ENCODE data around the gene PROSER1. TPM values are rescaled to one million over a fixed set of nuclear protein-coding genes. Genes with fewer than 3 reads are reported as not detected.
"Not testable (repeated sequence)": the region's sequence is repeated elsewhere in the genome, so short reads cannot be mapped to it uniquely, and the experiment has no call there.

The PROSER1 gene
- total and polyA plus RNA-seq, 2 of the 4 experiments (the other 2 are of a cell fraction), result 2.0 to 13.4 TPM

DNA sequence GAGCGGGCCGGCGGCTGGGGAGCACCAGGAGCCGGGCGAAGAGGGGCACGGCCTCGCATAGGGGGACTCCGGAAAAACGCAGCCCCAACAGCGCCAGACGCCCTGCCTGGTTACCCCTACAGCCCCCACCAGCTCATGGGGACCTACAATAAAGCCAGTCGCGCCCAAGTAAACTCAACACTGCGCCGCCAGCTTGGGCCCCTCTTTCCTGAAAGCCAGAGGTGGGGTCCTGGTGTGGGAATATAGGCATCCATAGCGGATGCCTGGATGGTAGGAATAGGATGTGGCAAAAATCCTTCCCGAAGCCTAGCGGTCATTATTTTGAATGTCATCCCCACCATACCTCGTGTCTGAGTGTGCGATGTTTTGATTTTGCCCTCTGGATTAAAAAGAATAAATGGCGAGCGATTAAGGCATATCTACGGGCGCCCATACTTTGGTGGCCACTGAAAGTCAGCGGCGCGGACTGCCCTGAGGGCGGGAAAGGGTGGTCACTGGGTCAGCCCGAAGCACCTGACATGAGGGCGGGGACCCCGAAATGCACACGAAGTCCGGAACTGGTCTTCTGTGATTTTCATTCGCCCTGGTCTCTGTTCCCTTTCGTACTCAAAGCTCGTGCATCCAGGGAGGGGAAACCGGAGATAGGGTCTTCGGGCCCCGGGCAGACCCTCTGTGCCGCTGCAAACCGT, at the start of gene PROSER1, which contains the start of gene NHLRC3 (continued):
- TF ChIP-seq, protein P1, sequence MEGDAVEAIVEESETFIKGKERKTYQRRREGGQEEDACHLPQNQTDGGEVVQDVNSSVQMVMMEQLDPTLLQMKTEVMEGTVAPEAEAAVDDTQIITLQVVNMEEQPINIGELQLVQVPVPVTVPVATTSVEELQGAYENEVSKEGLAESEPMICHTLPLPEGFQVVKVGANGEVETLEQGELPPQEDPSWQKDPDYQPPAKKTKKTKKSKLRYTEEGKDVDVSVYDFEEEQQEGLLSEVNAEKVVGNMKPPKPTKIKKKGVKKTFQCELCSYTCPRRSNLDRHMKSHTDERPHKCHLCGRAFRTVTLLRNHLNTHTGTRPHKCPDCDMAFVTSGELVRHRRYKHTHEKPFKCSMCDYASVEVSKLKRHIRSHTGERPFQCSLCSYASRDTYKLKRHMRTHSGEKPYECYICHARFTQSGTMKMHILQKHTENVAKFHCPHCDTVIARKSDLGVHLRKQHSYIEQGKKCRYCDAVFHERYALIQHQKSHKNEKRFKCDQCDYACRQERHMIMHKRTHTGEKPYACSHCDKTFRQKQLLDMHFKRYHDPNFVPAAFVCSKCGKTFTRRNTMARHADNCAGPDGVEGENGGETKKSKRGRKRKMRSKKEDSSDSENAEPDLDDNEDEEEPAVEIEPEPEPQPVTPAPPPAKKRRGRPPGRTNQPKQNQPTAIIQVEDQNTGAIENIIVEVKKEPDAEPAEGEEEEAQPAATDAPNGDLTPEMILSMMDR (conservative IDR thresholded peaks at IDR 0.05; ENCODE audit: low read depth, low read length), result no peak
- TF ChIP-seq CHD1 (IDR thresholded peaks at IDR 0.05; ENCODE audit: low read depth, low read length) (peak; percentile 70; the same call in 1 of the 2 replicates), MAFK (IDR thresholded peaks at IDR 0.05; ENCODE audit: low read depth, low read length) (no peak)

GRCh38 chr13:39086251-39086945, 48.5 kb upstream of the PROSER1 start:
- H3K27me3 ChIP-seq (ENCODE audit: control insufficient read depth, insufficient read depth, low read length); H2AFZ ChIP-seq (replicated peaks; ENCODE audit: low read length, poor library complexity); H3K9ac ChIP-seq (ENCODE audit: low read depth, low read length); H2BK20ac ChIP-seq (ENCODE audit: low read depth, low read length); H4K20me1 ChIP-seq (ENCODE audit: insufficient read depth, low read length); DNase-seq; H2BK120ac ChIP-seq (ENCODE audit: low read depth, low read length); H2BK5ac ChIP-seq (ENCODE audit: low read depth, low read length, poor library complexity, severe bottlenecking); ATAC-seq (ENCODE audit: low read depth); H3K36me3 ChIP-seq (ENCODE audit: control insufficient read depth, insufficient read depth, low read length); intact Hi-C loops (cut with micrococcal nuclease); H4K91ac ChIP-seq (ENCODE audit: insufficient read depth, low read depth, low read length); dilution Hi-C loops (cut with HindIII; ENCODE audit: low sequenced_read_pairs, unreplicated experiment); H3K27ac ChIP-seq (ENCODE audit: insufficient read depth, low read length); H3K23ac ChIP-seq (ENCODE audit: low read depth, low read length); H2AK5ac ChIP-seq (ENCODE audit: low read depth, low read length); H3K56ac ChIP-seq (ENCODE audit: extremely low read depth, insufficient read depth, low read length); H4K8ac ChIP-seq (ENCODE audit: low read depth in 2 of 2, low read length in 2 of 2); H3K4ac ChIP-seq (ENCODE audit: low read depth, low read length); H3K79me1 ChIP-seq (ENCODE audit: low read depth in 1 of 2, low read length in 2 of 2); H2BK15ac ChIP-seq (ENCODE audit: low read depth, low read length); BruUV-seq (replicated peaks); H3K9me3 ChIP-seq (ENCODE audit: control insufficient read depth, insufficient read depth, low read length); H3K4me3 ChIP-seq (ENCODE audit: insufficient read depth, low read depth, low read length); H3K14ac ChIP-seq (replicated peaks; ENCODE audit: low read depth, low read length); in situ Hi-C loops (cut with MboI; ENCODE audit: low sequenced_read_pairs); POLR2A ChIA-PET (ENCODE audit: unreplicated experiment); H3K18ac ChIP-seq (ENCODE audit: low read depth, low read length); H4K5ac ChIP-seq (ENCODE audit: low read depth, low read length); H3K4me1 ChIP-seq (ENCODE audit: control insufficient read depth, insufficient read depth, low read length); H2AK9ac ChIP-seq (replicated peaks; ENCODE audit: low read depth, low read length, poor library complexity); H3K9me1 ChIP-seq (ENCODE audit: insufficient read depth, low read length); H3K4me2 ChIP-seq (ENCODE audit: low read depth, low read length): not testable (repeated sequence)
- no CpG with 5 or more reads among the region's 1 CpG for WGBS, 2 experiments (ENCODE audit: extremely low coverage in 2 of 2, insufficient read length in 1 of 2)
- CTCF ChIA-PET, result interaction anchor here (0.9 kb wide), 1 partner anchor 32 kb away, joined by 5 read pairs; no protein-coding TSS in a partner anchor
